Upper lobe of left lung (tissue), 4 donors: ENCODE measurements around the gene ZCWPW1.

Source experiments
- CTCF ChIP-seq, 6 experiments: fragments of 450-650 bp in 4 of 6; fragments of 200-600 bp in 2 of 6; sonication (generic) in 2 of 6; IDR thresholded peaks; one replicate each; pipeline ENCODE4 v1.5.1; 2016 to 2019; ENCODE audit warnings: antibody characterized with exemption in 6 of 6
- EP300 ChIP-seq, 4 donors: sonication (generic); formaldehyde crosslinking; IDR thresholded peaks; one replicate each; pipeline ENCODE4 v1.5.1; 2017; ENCODE audit warnings: antibody characterized with exemption in 4 of 4, control low read depth in 2 of 4
- POLR2A ChIP-seq, 4 donors: fragments of 450-650 bp; IDR thresholded peaks; one replicate each; pipeline ENCODE4 v1.5.1; 2016 to 2017; ENCODE audit warnings: antibody characterized with exemption in 4 of 4, mild to moderate bottlenecking in 2 of 4

- TF ChIP-seq CTCF (IDR thresholded peaks at IDR 0.05): no peak
- no peak for TF ChIP-seq POLR2A (IDR thresholded peaks at IDR 0.05)
- no peak for TF ChIP-seq EP300 (IDR thresholded peaks at IDR 0.05)
These were observed 6.0 kb upstream of the ZCWPW1 start for GRCh38 chr7:100434297-100435144.
